Activated naive CD4-positive, alpha-beta T cell (primary cell): ENCODE measurements around the gene KRT26.
"Not testable (repeated sequence)": the region's sequence is repeated elsewhere in the genome, so short reads cannot be mapped to it uniquely, and the experiment has no call there.

Experiments used
- DNase-seq, 4 experiments: peaks; one replicate each; lab custom pipeline; 2025; lab: John Stamatoyannopoulos, UW

The KRT26 gene, protein sequence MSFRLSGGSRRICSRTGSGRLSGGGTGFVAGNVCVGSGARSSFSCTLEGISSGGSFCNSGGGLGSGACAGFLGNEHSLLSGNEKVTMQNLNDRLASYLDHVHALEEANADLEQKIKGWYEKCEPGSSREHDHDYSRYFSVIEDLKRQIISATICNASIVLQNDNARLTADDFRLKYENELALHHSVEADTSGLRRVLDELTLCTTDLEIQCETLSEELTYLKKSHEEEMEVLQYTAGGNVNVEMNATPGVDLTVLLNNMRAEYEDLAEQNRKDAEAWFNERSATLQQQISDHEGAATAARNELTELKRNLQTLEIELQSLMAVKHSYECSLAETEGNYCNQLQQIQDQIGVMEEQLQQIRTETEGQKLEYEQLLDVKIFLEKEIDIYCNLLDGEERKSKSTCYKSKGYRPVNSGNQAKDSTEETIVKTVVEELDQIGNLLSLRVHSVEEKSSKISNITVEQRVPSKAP

DNA sequence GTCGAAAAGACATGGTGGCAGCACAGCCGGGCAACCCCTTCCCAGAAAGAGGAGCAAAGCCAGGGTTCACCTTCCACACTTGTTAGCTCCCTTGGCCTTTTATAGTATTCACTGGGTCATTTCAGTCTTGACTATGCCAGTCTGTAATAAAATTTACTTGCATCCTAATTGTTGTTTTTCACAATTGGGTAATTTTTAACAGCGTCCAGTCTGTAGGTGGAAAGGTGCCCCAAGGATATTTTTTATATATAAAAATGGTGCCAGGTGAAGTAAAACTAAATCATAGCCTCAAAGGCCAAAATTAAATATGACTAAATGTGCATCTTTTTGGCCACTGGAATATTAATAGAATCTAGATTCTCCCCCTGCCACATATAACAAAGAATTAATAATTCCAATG lies at the start of gene KRT26:
KRT26 (minus strand) TSS at position 101 of the 400 bp plus-strand sequence; CDS start at position 13, 88 bp downstream.
- no peak for DNase-seq

DNA sequence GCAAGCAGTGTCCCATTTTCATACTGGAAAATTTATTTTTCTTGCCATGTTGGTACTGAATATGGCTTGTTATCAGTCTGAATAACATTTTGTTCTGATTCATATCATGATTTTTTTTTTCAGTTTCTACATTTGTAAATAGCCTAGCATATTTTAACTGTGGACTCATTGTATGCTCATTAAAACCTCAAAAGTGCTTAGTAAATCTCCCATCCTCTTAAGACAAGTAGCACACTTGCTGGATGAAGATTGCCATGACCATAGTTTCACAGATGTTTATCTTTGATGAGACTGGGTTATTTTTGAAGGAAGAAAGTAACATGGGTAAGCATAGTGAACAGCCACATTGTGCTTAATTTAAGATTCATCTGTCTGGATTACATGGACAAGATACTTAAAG lies 49.5 kb upstream of the KRT26 start:
- no peak for DNase-seq

DNA sequence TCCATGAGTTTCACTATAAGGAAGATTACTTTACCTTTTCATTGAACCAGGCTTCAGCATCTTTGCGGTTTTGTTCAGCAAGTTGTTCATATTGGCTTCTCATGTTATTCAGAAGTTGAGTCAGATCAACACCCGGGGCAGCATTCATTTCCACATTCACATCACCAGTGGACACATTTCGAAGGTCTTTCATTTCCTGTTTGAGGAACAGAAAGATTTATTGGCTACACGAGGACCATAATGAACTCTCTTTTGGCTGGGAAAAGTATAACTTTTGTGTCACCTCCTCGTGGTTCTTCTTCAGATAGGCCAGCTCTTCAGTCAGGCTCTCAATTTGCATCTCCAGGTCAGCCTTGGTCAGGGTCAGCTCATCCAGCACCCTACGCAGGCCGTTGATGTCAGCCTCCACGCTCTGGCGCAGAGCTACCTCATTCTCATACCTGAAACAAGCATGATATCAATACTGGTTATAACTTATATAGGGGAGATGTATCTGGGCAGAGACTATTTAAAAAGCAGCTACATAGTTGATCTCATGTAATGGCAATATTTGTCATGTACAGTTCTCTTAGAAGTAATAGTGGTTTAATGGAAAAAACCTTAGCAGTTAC lies 48.3 kb upstream of the KRT26 start:
- DNase-seq, result no peak

DNA sequence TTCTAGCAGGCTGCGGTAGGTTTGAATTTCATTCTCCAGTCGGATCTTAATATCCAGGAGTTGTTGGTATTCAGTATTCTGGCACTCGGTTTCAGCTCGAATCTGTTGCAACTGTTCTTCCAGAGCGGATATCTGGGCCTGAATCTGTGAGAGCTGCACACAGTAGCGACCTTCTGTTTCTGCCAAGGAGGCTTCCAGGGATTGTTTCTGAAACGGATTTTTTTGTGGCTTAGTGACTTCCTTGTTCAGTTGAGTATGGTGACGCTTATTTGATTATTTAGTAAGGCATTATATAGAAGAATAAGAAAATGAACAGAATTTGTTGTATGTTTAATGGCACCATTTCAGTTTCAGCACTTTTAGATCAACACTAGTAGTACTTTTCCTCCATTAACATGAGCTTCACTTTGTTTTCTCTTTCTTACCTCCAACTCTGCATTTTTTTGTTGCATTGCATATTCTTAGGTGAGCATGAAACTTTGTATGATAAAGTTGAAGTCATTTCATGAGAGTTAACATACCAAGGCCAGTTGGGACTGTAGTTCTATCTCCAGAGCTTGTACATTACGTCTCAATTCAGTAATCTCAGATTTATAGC lies 47.6 kb upstream of the KRT26 start:
- no peak for DNase-seq

DNA sequence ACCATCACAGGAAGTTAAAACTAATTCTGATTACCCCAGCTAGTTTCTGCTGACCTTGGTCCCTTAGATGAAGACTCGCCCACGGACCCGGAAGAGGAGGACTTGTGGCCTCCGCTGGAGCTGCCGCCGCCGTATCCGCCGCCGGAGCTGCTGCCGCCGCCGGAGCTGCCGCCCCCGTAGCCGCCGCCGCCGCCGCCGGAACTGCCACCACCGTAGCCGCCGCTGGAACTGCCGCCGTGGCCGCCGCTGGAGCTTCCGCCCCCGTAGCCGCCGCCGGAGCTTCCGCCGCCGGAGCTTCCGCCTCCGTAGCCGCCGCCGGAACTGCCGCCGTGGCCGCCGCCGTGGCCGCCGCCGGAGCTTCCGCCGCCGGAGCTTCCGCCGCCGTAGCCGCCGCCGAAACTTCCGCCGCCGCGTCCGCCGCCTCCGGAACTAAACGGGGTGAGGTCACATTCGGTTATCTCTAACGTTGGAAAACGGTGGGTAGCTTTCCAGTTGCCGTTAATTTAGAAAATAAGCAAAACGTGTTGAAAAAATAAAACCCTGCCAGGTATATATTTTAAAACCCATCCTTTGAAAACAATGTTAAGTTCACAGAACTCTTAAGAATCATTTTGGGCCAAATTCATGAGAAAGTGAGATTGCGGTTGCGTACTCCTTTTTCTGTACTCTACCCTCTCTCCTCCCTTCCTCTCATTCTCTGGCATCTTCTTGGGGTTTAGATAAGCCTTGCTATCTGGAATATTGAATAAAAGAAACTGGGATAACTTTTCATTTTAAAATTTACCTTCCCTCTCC lies 46.9 kb upstream of the KRT26 start:
- peak; percentile 57 to 84 (median 69) for DNase-seq

DNA sequence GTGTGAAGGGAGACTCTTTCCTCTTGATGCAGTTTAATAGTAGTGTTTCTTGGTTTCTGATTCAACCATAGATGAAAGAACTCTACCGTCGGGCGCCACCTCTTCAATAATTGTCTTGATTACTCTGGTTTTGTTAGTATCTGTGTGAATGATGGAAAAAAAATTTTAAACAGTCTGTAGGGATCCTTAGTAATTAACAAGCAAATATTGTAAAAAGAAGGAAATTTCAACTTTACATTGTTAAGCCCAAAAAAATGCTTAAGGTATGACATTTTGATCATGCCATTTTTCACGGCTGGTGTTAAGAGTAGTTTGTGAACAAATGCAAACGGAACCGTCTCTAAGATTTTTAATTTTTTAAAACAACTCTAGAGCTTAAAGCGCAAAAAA lies 46.3 kb upstream of the KRT26 start:
- DNase-seq, result no peak

DNA sequence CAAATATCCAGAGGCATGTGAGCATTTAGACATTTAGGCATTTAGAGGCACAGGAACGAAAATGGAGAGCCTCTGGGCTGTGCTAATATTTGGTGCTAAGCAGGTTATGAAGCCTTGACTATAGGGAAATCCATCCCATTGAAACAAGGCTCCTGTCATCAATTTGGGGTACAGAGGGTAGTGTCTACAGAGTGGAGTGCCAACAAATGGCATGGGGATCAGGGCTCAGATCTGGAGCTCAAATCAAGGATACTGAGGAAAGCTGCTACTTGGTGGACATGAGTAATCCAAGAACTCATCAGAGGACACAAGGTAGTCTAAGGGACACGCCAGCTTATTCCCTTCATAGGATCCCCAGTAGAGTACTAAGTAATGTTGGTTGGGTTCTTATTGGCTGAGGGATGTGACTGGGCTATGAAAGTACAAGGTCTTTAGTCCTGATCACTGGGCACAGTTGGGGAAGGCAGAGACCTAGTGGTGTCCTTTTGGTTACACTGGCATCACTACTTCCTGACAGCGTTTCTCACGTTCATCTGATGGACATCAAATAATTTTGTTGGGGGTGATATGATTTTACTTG lies 45.2 kb upstream of the KRT26 start:
- no peak for DNase-seq

DNA sequence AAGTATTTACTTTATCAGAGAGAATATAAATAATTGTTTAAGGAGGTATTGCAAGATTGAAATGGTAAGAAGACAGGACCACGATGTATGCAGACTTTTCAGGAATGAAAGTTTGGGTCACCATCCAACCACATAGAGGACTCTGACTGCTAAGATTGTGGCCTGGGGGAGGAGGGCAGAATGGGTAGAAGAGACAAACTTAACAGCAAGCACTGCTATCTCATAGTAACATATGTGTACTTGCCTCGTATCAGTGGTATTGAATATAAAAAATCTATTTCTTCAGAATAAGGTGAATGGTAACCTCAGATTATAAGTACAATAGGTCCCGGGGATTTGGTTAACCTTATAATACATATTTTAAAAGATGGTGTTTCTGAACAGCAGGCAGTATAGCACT lies 44.6 kb upstream of the KRT26 start:
- no peak for DNase-seq

DNA sequence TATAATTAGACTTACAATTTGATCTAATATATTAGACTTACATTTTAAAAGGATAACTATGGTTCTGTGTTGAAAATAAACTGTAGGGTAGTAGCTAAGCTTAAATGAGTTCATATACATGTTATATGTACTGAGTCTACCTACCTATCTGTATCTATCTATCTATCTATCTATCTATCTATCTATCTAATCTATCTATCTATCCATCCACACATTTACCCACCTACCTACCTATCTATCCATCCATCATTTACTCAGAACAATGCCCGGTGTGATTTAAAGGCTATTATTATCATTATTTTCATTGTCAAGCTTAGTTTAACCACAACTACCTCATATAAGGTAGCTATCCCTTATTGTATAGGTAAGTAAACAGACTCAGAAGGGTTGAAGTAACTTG lies 43.4 kb upstream of the KRT26 start:
- DNase-seq, result no peak

DNA sequence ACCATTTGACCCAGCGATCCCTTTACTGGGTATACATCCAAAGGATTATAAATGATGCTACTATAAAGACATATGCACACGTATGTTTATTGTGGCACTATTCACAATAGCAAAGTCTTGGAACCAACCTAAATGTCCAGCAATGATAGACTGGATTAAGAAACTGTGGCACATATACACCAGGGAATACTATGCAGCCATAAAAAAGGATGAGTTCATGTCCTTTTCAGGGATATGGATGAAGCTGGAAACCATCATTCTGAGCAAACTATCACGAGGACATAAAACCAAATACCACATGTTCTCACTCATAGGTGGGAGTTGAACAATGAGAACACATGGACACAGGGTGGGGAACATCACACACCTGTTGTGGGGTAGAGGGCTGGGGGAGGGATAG lies 42.7 kb upstream of the KRT26 start:
- DNase-seq, result not testable (repeated sequence)

DNA sequence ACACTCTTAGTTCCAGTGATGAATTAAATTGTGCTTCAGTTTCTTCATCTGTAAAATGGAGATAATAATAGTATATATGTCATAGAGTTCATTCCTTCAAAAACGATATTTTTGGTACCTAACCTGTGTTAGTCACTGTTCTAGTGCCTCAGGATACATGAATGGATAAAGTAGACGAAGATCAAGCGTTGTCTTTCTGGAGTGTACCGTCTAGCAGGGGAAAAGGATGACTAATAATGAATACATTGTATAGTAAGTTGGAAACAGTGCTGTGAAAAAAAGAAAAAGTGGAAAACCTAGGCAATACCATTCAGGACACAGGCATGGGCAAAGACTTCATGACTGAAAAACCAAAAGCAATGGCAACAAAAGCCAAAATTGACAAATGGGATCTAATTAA lies 41.8 kb upstream of the KRT26 start:
- DNase-seq, result no peak

DNA sequence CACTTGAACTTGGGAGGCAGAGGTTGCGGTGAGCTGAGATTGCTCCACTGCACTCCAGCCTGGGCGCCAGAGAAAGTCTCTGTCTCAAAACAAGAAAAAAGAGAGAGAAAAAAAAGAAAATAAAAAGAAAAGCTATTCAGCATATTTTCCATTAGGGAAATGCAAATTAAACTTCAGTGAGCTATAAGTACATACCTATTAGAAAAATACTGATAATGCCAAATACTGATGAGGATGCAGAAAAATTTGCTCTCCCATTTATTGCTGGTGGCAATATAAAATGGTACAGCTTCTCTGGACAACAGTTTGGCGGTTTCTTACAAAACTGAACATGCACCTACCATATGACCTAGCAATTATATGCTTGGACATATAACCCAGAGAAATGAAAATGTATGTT lies 40.6 kb upstream of the KRT26 start:
- DNase-seq, result no peak

DNA sequence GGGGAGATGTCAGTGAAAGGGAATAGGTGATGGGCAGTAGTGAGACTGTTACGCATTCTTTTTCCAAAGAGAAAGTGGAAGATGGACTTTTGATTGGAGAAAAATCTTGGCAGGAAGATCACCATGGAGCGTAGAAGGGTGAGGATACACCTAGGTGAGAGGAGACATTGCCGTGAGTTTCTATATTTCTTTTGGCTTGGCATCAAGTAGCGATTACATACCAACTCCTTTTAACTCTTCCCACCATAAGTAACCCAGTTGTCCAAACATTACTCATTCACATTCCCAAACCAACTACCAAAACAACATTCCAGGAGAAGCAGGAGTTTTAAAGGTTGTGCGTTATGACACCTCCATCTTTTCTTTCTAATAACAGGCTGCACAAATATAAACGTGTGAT lies 38.5 kb upstream of the KRT26 start:
- DNase-seq, result no peak

DNA sequence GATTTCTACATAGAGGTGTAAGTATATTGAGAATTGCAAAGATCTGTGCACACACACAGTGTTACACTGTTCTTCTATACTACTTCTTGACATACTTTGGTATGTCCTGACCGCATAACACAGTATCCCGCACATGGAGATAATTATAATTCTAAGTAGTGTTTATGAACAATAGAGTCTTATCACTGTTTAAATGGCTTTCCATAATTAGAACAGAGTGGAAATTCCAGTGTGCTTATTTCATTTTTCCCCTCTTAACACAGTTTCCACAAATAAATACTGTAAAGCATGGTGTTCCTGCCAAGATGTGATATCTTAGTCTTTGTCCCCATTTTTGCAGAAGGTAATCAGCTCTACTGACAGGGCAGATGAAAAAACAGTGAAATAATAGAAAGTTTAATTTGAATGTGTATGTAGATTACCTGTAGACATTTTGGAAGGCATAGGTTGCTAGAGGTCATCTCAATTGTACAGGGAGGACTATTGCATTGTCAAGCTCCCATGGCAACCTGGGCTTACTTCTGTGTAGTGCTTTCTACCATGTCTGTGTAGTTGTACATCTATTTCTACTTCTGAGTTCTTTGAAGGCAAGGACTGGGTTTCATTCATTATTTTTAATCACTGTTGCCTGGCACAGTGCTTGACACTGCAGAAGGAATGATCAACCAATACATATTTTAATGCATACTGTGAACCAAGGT lies 37.9 kb upstream of the KRT26 start:
- no peak for DNase-seq

DNA sequence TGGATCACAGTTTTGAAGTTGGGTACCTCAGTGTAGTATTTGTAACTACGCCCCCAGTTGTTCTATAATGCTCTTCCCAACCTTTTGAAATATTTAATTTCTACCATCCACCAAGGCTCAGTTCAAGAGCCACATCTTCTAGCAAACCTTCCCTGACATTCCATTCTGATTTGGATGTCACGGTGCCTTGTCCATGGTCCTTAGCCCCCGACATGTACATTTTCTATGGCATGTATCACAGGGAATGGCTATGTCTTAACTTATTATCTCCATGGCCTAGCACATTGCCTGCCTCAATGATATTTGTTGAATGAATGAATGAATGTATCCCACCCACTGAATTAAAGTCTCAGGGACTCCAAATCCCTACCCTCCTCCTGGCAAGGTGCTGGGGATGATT lies 34.1 kb upstream of the KRT26 start:
- no peak for DNase-seq

DNA sequence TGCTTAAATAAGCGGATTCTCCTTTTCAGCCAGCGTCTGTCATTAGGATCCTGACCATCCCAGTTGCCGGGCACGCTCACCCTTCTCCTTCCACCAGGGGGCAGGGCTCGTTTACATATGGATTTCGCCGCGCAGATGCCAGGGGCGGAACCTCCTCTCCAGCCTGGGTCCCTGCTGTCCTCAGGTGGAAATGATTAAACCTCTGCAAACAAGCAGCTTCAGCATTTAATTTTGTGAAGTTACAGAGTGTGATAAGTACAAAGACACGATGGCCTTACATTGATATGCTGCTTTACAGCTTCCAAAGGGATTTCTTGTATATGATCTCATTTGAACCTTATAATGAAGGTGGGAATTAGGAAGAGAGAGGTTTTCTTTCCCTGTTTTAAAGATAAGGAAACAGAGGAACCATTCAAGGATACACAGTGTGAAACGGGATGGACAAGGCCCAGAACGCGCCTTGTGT lies 31.6 kb upstream of the KRT26 start:
- DNase-seq, result peak; percentile 22 to 64 (median 52)

DNA sequence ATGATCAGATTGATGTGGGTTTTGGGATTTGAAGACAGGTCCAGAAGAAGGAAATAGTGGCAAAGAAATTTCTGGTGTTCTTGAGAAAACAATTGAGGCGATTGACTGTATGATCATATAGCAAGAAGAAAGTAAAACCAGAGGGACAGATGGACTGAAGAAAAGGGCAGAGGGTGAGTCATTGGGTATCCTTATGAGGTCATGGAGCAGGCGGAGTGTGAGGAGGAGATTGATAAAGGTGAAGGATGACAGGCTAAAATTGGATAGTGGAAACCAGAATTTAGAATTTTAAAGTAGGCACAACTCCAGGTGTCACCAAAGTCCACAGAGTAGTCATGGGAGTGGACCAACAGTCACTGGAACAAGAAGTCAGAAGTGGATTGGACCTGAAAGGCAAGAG lies 29.2 kb upstream of the KRT26 start:
- no peak for DNase-seq

DNA sequence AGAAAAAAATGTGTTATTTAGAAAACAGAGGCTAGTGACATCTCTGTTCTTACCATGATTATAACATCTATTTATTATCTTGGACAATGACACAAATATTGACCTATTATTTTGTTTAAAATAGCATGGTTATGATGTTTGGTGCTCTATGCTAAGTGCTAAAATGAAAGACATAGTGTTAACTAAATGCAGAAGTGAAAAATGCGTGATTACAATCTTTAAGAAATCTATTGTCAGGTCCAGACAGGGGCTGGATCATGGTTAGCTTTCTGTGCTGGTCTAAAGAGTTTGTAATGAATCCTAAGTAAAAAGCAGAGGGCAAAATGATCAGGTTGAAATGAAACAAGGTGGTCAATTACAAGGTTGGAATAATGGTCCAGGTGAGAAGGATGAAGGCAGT lies 28.4 kb upstream of the KRT26 start:
- DNase-seq, result no peak

DNA sequence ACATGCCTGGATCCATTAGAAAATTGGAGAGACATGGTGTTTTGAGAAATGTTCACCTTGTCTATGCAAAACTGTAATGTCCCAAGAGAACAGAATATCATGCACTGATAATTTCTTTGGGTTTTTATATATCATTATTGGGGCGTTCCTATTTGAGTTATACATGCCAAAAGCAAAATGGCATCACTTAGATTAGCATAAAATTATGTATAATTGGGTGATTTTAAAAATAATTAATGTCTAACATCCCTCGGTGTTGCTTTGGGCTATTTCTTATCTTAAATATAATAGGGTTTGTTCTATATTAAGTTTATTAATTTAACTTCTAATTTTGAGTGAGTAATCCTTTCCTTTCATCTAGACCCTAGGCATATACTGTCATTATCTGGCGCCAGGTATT lies 27.9 kb upstream of the KRT26 start, which contains the start of gene KRT28:
KRT28 (minus strand) TSS at position 101 of the 400 bp plus-strand sequence; CDS start at position 35, 66 bp downstream.
- DNase-seq, result no peak

DNA sequence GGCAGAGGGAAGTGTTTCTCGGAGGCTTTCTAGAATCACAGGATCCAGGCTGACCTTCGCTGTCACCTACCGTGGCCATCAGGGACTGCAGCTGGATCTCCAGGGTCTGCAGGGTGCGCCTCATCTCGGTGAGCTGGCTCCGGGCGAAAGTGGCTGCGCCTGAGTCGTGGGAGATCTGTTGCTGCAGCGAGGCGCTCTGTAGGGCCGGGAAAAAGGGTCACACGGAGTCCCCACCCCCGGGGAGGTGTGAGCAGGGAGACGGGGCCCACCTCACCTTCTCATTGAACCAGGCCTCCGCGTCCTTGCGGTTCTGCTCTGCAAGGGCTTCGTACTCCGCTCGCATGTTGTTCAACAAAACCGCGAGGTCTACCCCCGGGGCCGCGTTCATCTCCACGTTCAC lies 24.8 kb upstream of the KRT26 start:
- DNase-seq, result no peak

DNA sequence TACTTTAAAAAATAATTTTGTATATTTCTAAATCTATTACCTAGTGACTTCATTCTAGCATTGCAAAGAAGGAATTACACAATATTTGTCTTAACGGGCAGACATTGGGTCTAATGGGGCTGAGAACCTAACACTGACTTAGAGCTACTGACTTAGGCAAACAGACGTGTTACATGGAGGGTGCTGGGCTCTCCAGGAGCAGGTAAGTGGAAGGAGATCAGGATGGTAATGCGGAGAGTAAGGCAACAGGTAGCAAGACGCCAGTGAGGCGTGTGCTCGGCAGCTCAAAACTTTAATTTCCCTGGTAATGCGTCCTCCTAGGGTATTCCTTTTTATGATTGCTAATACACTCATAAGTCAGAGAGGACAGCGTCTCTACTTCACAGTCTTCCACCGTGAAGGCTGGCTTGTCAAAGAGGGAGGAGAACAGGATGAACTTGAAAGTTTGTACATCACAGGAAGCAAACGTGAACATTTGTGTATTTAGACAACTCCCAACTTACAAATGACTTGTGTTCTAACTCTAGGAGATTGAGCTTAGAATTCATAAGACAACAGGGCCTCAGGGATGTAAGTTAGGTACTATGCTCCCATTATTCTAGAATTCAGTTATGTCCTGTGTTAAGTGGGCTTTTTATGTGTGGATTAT lies 23.1 kb upstream of the KRT26 start:
- DNase-seq, result no peak
